NCI-H524 treated with DMSO at 0.1 percent for 48 hours (cell line): ENCODE results near the gene ASB5.
"Not testable (repeated sequence)": the region's sequence is repeated elsewhere in the genome, so short reads cannot be mapped to it uniquely, and the experiment has no call there.

ENCODE experiments used
- DNase-seq: peaks from one replicate; lab custom pipeline; 2025; lab: John Stamatoyannopoulos, UW

Gene ASB5, protein sequence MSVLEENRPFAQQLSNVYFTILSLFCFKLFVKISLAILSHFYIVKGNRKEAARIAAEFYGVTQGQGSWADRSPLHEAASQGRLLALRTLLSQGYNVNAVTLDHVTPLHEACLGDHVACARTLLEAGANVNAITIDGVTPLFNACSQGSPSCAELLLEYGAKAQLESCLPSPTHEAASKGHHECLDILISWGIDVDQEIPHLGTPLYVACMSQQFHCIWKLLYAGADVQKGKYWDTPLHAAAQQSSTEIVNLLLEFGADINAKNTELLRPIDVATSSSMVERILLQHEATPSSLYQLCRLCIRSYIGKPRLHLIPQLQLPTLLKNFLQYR

GRCh38 chr4:176268963-176269362, at the start of gene ASB5:
Gene ASB5 (minus strand): TSS chr4:176269222. CDS start chr4:176269108, 114 bp downstream.
- no peak for DNase-seq

DNA sequence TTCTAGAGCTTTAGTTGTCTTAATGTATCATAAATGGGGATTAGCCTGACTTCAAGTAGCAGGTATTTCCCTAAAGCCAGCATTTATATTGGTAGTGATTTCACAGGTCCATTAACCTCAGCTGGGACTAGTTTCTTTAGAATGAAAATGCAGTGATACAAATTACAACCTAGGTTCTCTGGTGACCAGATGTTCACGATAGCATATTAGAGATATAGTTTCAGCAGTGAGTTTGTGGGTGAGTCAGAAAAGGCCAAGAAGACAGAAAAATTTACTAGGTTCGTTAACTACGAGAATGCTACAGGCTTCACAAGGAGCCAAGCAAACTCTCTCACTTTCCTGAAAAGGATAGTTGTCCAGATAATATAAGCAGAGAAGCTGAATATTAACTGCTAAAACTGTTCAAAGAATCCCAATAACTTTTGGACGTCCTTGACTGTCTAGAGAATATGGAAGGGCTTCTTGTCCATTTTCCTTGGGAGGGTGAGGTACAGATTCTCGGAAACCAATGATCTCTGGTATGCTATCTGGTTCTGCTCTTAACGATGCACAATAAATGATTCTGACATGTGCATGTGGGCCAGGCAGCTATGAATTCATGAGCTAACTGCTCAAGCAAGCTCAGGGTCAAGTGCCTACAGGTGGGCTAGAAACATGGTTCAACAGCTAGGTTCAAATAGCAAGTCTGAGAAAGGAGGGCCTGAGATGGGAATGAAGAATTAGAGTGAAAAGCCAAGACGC, 44.7 kb upstream of the ASB5 start:
- DNase-seq, result no peak

- DNase-seq, result no peak
Measured at GRCh38 chr4:176309772-176310171, 40.8 kb upstream of the ASB5 start.

GRCh38 chr4:176309046-176309445, 40.0 kb upstream of the ASB5 start:
- no peak for DNase-seq

DNA sequence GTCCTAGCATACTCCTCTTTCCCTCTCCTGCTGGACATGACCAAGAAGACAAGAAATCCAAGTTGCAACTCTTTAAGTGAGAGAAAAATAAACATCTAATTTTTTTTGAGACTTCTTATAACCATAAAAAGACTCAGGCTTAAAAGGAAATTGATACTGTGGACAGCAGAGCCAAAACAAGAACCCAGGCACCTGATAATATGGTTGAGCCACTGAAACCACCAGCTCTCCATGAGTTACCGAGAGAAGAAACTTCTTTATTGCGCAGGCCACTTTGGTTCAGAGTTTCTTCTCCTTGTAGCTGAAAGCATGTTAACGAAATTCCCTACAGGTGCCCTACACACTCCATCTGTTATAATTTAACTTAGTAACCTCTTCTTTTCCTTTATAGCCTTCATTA, 39.4 kb upstream of the ASB5 start:
- DNase-seq, result no peak

GRCh38 chr4:176307666-176307930, 38.6 kb upstream of the ASB5 start:
- no peak for DNase-seq

DNA sequence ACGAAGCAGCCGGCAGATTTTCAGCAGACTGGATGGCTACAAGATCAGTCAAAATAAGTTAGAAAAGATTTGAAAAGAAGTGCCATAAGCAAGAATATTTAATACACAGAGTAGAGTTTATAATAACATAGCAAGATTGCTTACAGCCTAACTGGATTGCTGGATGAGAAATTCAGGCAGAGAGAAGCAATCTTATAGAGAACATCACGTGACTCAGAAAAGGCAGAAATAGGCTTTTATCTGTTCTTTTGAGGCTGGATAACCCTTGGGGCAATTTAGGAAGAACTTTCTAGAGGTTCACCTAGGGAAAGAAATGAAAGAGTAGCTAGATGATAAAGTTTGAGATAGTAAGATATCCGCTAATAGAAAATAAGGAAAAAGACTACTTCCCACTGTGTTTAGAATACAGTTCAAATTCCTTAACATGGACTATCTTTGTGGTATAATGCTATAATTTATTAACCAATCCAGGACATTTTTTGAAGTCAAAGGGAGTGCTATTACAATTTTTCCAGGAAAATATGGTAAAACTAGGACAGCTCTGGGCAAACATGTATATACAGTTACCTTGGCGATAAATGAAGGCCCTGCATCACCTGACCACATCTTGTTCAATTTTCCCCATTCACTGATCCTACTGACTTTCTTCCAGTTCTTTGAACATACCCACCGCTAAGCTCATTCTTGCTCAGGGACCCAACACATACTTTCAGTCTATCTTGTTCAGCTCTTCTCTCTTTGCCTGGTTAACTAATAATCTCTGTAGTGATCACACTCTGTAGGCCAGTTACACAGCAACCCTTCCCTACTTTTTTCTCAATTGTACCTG, 38.0 kb upstream of the ASB5 start:
- no peak for DNase-seq

DNA sequence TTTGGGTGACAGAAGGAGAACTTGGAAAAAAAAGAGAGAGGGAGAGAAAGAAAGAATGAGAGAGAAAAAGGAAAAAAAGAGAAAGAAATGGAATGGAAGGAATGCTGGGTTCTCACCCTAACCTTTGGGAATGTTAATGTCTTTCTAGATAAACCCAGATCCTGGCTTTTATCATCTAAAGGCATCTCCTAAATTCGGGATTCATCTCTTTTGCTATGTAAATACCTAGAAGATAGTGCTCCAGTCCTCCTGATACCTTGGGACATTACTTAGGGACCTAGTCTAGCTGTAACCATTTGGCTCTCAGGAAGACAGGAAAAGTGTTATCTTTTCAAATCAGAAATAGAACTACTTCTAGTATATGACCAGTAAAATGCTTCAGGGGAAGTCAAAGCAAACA, 34.9 kb upstream of the ASB5 start:
- DNase-seq, result no peak

DNA sequence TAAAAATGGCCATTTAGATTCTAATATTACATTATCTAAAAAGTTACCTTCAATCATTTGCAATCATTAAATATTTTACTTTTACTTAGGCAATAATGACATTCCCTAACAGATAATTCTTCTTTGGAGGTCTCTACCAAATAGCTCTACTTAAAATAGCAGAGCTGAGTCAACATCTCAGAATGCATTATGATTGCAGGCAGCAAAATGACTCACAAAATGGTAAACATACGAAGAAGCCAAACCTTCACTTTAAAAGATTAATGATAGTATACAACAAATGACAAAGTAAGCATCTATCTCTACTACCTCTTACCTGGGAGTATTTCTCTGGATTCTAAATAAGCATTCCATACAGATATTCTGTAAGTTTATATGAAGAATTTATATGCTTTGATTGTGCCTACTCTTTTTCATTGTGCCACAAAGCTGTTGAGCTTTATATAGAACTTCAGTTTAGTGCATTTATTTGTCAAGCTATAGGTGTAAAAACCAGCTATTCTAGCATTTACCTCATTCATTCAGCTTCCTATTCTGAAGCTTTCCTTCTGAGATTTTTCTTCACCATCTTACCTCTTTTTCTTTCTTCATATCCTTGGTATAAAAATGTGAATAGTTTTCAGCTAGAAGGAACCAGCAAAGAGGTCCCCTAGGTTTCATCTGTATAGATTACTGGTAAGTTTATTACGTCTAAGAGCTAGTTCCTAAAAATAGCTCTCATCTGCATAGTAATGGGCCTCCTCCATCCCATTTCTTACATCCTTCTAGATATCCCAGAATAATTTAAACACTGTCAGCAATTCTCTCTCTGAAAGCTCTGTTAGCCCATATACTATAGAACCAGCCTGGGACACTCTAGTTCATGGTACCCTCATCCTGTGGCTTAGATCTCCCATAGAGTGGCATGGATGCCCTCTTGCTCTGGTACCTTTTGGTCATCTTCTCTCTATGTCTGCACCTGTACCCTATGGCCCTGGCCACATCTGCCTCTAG, 33.6 kb upstream of the ASB5 start:
- DNase-seq, result no peak

DNA sequence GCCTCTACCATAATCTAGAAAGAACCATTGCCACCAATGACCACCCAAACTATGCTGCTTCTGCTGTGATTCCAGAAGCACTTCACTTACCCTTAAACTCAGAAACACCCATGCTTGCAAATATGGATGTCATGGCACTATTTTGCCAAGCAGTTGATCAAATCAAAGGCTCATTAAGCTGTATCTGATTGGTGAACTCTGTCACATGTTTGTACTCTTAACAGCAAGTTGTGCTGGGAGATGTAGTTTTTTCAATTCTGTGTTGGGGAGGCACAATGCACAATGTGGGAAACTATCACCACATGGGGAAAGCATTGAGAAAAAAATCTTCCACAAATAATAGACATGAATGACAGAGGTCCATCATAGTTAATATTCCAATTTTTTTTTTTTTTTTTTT, 31.5 kb upstream of the ASB5 start:
- DNase-seq, result no peak

GRCh38 chr4:176300036-176300435, 31.0 kb upstream of the ASB5 start:
- DNase-seq, result no peak

DNA sequence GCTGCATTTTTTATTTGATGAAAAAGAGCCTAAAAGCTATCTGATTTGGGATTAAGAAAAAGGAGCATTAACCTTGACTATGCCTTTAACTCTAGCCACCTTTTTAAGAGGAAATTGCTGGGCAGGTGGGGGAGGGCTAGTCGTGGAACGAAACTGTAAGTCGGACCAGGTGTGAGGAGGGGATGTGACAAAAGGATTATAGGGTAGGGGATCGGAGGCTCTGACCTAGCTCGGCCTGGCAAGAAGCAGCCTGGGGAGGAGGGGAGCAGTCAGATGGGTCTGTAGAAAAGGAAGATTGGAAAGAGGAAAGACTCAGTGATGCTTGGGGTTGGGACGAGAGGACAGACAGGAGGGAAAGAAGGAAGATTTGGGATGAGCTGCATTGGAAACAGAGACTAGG, 29.6 kb upstream of the ASB5 start:
- DNase-seq, result no peak

- not testable (repeated sequence) for DNase-seq
Measured at GRCh38 chr4:176295907-176296306, 26.9 kb upstream of the ASB5 start.

GRCh38 chr4:176293660-176294059, 24.6 kb upstream of the ASB5 start:
- no peak for DNase-seq

- no peak for DNase-seq
Measured at GRCh38 chr4:176292920-176293319, 23.9 kb upstream of the ASB5 start.

DNA sequence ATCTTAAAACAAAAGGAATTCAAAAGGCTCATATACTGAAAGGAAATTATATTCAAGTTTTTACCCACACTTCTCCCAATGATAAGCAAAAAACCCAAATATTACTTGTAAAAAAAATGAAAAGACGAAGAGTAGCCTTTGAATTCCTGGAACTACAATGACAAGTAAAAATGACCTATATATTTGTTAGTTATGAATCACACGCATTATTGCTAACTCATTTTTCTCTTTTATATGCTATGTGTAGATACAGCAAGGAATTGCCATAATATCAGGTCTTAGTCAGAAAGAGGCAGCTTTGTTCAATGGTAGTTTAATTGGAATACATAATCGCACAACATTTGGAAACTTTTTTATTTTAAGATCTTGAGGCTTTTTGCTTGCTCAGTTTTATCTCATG, 22.7 kb upstream of the ASB5 start:
- no peak for DNase-seq

GRCh38 chr4:176290520-176290919, 21.5 kb upstream of the ASB5 start:
- DNase-seq, result no peak

DNA sequence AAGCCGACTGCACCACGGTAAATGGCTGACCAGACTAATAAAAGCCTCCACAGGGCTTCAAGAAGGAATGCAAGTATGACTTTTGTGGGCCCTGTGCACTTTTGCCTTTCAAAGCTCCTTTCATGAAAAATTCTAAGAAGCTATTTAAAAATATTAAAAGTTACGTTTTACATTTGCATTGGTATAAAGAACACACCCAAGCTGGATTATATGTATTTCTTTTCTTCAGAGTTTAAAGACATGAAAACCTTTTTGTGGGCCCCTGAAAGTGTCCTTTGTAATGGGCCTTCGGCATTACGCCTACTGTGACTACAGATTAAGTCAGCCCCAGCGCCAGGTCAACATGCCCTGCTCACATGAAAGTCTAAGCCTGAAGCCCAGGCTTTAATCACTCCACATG, 20.5 kb upstream of the ASB5 start:
- DNase-seq, result no peak

- no peak for DNase-seq
Measured at GRCh38 chr4:176288020-176288419, 19.0 kb upstream of the ASB5 start.

GRCh38 chr4:176287546-176287945, 18.5 kb upstream of the ASB5 start:
- no peak for DNase-seq

DNA sequence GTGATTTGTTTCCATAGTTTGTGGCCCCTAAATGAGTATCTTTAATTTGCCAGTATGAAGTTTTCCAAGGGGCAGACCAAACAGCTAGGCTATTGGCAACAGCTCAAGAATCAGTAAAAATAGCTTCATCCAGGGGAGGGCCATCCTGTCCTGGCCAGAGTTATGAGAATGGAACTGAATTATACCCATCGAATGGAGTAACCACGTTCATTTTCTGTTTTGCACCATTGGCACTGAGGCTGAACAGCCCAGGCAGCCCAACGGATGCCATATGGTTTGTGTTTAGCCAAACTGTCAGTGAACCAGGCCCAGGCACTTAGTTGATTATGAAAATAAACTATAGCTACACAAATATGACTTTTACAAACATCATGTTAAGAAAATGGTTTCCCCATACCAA, 17.7 kb upstream of the ASB5 start:
- no peak for DNase-seq

DNA sequence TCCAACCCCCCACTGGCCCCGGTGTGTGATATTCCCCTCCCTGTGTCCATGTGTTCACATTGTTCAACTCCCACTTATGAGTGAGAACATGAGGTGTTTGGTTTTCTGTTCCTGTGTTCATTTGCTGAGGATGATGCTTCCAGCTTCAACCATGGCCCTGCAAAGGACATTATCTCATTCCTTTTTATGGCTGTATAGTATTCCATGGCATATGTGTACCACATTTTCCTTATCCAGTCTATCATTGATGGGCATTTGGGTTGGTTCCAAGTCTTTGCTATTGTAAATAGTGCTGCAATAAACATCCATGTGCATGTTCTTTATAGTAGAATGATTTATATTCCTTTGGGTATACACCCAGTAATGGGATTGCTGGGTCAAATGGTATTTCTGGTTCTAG, 10.5 kb upstream of the ASB5 start:
- not testable (repeated sequence) for DNase-seq
